K562 (cell line): ENCODE results near the gene TOR3A. TPM values are rescaled to one million over a fixed set of nuclear protein-coding genes. Genes with fewer than 3 reads are reported as not detected.

Experiments used
- ARID2 ChIP-seq: fragments of 450-650 bp; IDR thresholded peaks from 2 replicates; pipeline ENCODE4 v1.6.1; 2017; ENCODE audit warnings: antibody characterized with exemption, mild to moderate bottlenecking
- CBFA2T3 ChIP-seq: fragments of 450-650 bp; IDR thresholded peaks from 2 replicates; pipeline ENCODE4 v1.6.1; 2017
- CEBPB ChIP-seq: fragments of 450-650 bp; IDR thresholded peaks from 2 replicates; pipeline ENCODE4 v1.6.1; 2016; ENCODE audit warnings: missing genetic modification characterization, missing compliant biosample characterization
- CHD7 ChIP-seq: fragments of 200-600 bp; sonication (generic); IDR thresholded peaks from one replicate; pipeline ENCODE4 v1.6.1; 2012; ENCODE audit warnings: mild to moderate bottlenecking, low read depth, low read length, inconsistent platforms
- CTBP1 ChIP-seq: fragments of 450-650 bp; IDR thresholded peaks from 2 replicates; pipeline ENCODE4 v1.6.1; 2016; ENCODE audit warnings: borderline replicate concordance
- E2F6 ChIP-seq, 2 experiments: IDR thresholded peaks; 2 replicates each; pipeline ENCODE4 v1.6.1; 2011; ENCODE audit warnings: borderline replicate concordance in 1 of 2, control low read depth in 1 of 2, low read depth in 1 of 2, low read length in 1 of 2, mild to moderate bottlenecking in 1 of 2, mixed read lengths in 1 of 2, moderate library complexity in 1 of 2; ENCODE audit not compliant: insufficient read depth in 1 of 2, insufficient read length in 1 of 2, poor library complexity in 1 of 2, severe bottlenecking in 1 of 2; ENCODE audit errors: extremely low read depth in 1 of 2
- JUN ChIP-seq, 2 experiments: sonication (generic) in 1 of 2; formaldehyde crosslinking in 1 of 2; IDR thresholded peaks; 2 replicates each; pipeline versions ENCODE4 v1.6.1 to v1.8.0; 2012 to 2022; ENCODE audit warnings: borderline replicate concordance in 2 of 2, mild to moderate bottlenecking in 2 of 2, improper control_type of control experiment in 1 of 2, low read depth in 1 of 2, low read length in 1 of 2, missing genetic modification reagents in 1 of 2
- RAD51 ChIP-seq: fragments of 450-650 bp; IDR thresholded peaks from 2 replicates; pipeline ENCODE4 v1.7.1; 2016; ENCODE audit warnings: low read depth, mild to moderate bottlenecking, borderline replicate concordance
- RBFOX2 ChIP-seq: fragments of 200-400 bp; formaldehyde crosslinking; IDR thresholded peaks from 2 replicates; pipeline ENCODE4 v1.6.1; 2017; ENCODE audit warnings: low read depth, mild to moderate bottlenecking, low read length, moderate library complexity
- SOX6 ChIP-seq: fragments of 450-650 bp; IDR thresholded peaks from 2 replicates; pipeline ENCODE4 v1.6.1; 2014; ENCODE audit warnings: mild to moderate bottlenecking
- TFAM ChIP-seq: fragments of 250-450 bp; sonication (Bioruptor Pico); conservative IDR thresholded peaks from 2 replicates; pipeline ENCODE4 v1.5.0; 2021; ENCODE audit warnings: mild to moderate bottlenecking, moderate library complexity
- ZNF75A ChIP-seq: fragments of 450-650 bp; formaldehyde crosslinking; IDR thresholded peaks from 2 replicates; pipeline ENCODE4 v1.4.0; 2020; ENCODE audit warnings: mild to moderate bottlenecking
- polyA plus RNA-seq, 8 experiments: library from polyadenylated mRNA; depleted of rRNA in 4 of 8; stranded (reverse) in 5 of 8; unstranded in 3 of 8; fragments of >200 nt; fragmentation: Nextera tagmentation in 2 of 8; fragmentation: Illumina TruSeq in 1 of 8; extraction: Ambion mirVana in 2 of 8; extraction: Trizol in 1 of 8; gene quantifications; 2 replicates each; pipeline versions ENCODE4 v1.2.1 to v1.2.3, GENCODE V29; 2011 to 2014; ENCODE audit warnings: inconsistent platforms in 1 of 8, missing spikeins in 1 of 8
- total RNA-seq, 7 experiments: library from RNA; depleted of rRNA in 6 of 7; stranded (reverse); fragments of >200 nt in 6 of 7; fragmentation: Illumina TruSeq in 2 of 7; extraction: Trizol in 2 of 7; gene quantifications; 2 replicates each; pipeline versions ENCODE4 v1.2.1 to v1.2.3, GENCODE V29; 2011 to 2021; ENCODE audit warnings: low replicate concordance in 1 of 7
- TF ChIP-seq, protein P1 (sequence below), 2 experiments: fragments of 450-650 bp in 1 of 2; sonication (generic) in 1 of 2; formaldehyde crosslinking in 1 of 2; IDR thresholded peaks in 1 of 2; conservative IDR thresholded peaks in 1 of 2; 2 replicates each; pipeline versions ENCODE4 v1.6.1 to v1.8.1; 2016 to 2023; ENCODE audit warnings: mild to moderate bottlenecking in 2 of 2, moderate library complexity in 2 of 2, inconsistent platforms in 1 of 2, missing genetic modification reagents in 1 of 2

TOR3A gene
- total and polyA plus RNA-seq, 9 of the 15 experiments (the other 6 are each of a cell fraction or from before 2014, with no cell fraction given), result 7.9 to 94.5 (median 39.7) TPM

- TF ChIP-seq CHD7 (no peak), RAD51 (no peak), SOX6 (peak; percentile 70; the same call in 1 of the 2 replicates), CEBPB (tag) (peak; percentile 84), RBFOX2 (no peak), CBFA2T3 (peak; percentile 37; the same call in 1 of the 2 replicates), ARID2 (no peak), TFAM (no peak), ZNF75A (CRISPR knock-in tag) (no peak), E2F6 (IDR thresholded peaks at IDR 0.05; ENCODE audit: borderline replicate concordance in 1 of 2, extremely low read depth in 1 of 2, insufficient read depth in 1 of 2, insufficient read length in 1 of 2, low read depth in 1 of 2, low read length in 1 of 2, poor library complexity in 1 of 2, severe bottlenecking in 1 of 2) (no peak), CTBP1 (0 out of 2 replicates have a peak, but pooled peaks have one; percentile 10), JUN (IDR thresholded peaks at IDR 0.05; ENCODE audit: borderline replicate concordance, low read depth, low read length) (no peak), JUN (CRISPR knock-in tag; IDR thresholded peaks at IDR 0.05; ENCODE audit: borderline replicate concordance) (no peak)
- TF ChIP-seq, protein P1, sequence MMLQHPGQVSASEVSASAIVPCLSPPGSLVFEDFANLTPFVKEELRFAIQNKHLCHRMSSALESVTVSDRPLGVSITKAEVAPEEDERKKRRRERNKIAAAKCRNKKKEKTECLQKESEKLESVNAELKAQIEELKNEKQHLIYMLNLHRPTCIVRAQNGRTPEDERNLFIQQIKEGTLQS (IDR thresholded peaks at IDR 0.05), result peak; percentile 72
- TF ChIP-seq, protein P1 (CRISPR knock-in tag; conservative IDR thresholded peaks at IDR 0.05), result no peak
Observed at GRCh38 chr1:179038528-179039281, 43.2 kb upstream of the TOR3A start (continued).
